Stimulated activated naive CD8-positive, alpha-beta T cell treated with anti-CD3 and anti-CD28 coated beads, Interleukin-15, amount 100 ng/mL, for 72 hours (primary cell): ENCODE measurements around the gene IL1B.

Experiments
- ATAC-seq: fragments of 150-1000 bp; cut with Tn5 transposase; 2 replicates; pipeline ENCODE4 v1.10.0; 2021; ENCODE audit warnings: mild to moderate bottlenecking, moderate library complexity
- DNase-seq, 2 donors: peaks; one replicate each; pipeline ENCODE4 v3.0.0; 2021 to 2022
- H3K27ac Mint-ChIP-seq, 2 donors: one replicate each; pipeline ENCODE4 v1.8.0; 2022; ENCODE audit warnings: mild to moderate bottlenecking in 2 of 2, mixed read lengths in 2 of 2, moderate library complexity in 2 of 2
- H3K27me3 Mint-ChIP-seq: one replicate; pipeline ENCODE4 v1.8.0; 2022; ENCODE audit warnings: mixed read lengths
- H3K4me1 Mint-ChIP-seq: one replicate; pipeline ENCODE4 v1.8.0; 2022; ENCODE audit warnings: mild to moderate bottlenecking, mixed read lengths
- H3K4me3 Mint-ChIP-seq, 2 donors: one replicate each; pipeline ENCODE4 v1.8.0; 2022; ENCODE audit warnings: mild to moderate bottlenecking in 2 of 2, mixed read lengths in 2 of 2, moderate library complexity in 1 of 2
- H3K9me3 Mint-ChIP-seq, 2 donors: one replicate each; pipeline ENCODE4 v1.8.0; 2022; ENCODE audit warnings: mixed read lengths in 2 of 2

IL1B gene

DNA sequence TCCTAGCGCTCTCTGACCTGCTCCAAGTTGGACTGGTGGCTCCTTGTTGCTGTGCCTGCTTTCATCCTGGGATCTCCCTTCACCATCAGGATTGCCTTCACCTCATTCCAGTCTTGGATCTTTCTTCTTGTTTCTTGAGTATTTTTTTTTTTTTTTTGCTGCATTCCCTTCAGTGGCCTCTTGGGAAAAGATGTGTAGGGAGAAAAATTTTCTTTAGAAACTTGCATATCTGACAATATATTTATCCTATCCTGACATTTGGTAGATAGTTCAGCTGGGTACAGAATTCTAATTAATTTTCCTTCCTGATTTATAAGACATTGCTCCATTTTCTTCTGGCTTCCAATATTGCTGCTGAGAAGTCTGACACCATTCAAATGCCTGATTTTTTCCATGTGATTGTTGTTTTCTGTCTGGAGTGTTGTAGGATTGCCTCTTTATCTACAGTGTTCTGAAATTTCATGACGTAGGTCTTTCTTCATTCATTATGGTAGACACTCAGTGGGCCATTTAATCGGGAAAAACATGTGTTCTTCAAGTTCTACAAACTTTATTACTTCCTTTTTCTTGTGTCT, 29.3 kb downstream of the IL1B start:
- no peak for DNase-seq
- no peak for ATAC-seq
- H3K4me1 Mint-ChIP-seq, result peaks cover 42% of the 10 kb centered on the region
- no peaks in the 10 kb centered on the region for H3K27me3 Mint-ChIP-seq
- no peak overlapping the region for H3K27ac Mint-ChIP-seq
- H3K9me3 Mint-ChIP-seq, result peaks cover 20 to 41% of the 10 kb centered on the region in 2 donors
- no peak overlapping the region for H3K4me3 Mint-ChIP-seq

DNA sequence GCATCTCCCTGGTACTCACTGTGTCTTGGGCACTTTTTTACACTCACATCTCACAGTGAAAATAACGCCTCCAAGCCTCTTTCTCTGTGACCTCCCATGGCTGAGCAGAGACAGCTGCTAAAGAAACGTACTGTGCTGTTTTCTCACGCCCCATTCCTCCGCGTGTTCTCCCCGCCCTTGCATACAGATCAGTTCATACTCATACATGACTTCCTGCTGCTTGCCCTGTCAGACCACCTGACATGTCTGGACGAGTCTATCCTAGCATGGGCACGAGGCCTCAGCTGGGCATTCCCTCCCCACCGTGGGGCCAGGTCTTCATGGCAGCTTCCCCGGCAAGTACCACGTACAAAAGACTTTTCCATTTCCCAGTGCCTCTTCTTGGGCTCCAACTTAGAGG, 31.0 kb downstream of the IL1B start:
- no peaks in the 10 kb centered on the region for H3K27me3 Mint-ChIP-seq
- H3K4me3 Mint-ChIP-seq, result no peak overlapping the region
- H3K27ac Mint-ChIP-seq, result no peak overlapping the region
- H3K4me1 Mint-ChIP-seq, result peaks cover 31% of the 10 kb centered on the region
- DNase-seq, result no peak
- no peak for ATAC-seq
- H3K9me3 Mint-ChIP-seq, result peaks cover 16 to 31% of the 10 kb centered on the region in 2 donors

DNA sequence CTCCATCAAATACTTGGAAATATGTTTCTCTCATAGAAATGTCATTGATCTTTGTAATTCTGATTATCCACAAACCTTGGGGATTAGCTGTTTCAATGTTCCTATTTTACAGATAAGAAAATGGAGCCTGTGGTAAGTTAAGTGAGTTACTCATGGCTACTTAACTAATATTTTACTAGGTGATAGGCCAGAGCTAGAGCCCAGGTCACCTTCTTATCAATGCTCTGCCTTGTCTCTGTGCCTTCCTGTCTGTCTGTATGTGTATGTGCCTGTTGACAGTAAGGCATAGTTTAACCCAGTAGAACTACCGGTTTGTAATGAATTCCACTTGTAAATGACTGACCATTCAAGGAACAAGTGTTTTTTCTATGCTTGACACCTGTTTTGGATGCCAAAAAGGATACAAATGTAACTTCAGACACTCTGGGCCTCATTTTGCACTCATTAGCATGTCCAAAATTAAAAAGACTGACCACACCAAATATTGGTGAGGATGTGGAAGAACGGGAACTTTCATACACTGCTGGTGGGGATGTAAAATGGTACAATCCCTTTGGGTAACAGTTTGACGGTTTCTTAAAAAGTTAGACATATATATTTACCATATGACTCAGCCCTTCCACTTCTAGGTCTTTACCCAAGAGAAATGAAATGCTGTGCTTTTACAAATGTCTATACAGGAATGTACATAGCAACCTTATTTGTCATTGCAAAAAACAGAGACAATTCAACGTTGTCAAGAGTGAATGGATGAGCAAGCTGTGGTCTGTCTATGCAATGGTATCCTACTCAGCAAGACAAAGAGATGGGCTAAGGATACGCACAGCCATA, 32.7 kb downstream of the IL1B start:
- DNase-seq (no peak), ATAC-seq (peak; percentile 69)
- H3K27me3 Mint-ChIP-seq, result no peaks in the 10 kb centered on the region
- H3K4me3 Mint-ChIP-seq, result no peak overlapping the region
- H3K27ac Mint-ChIP-seq, result no peak overlapping the region
- H3K9me3 Mint-ChIP-seq, result peaks cover 8 to 18% of the 10 kb centered on the region in 2 donors
- H3K4me1 Mint-ChIP-seq, result peaks cover 39% of the 10 kb centered on the region

DNA sequence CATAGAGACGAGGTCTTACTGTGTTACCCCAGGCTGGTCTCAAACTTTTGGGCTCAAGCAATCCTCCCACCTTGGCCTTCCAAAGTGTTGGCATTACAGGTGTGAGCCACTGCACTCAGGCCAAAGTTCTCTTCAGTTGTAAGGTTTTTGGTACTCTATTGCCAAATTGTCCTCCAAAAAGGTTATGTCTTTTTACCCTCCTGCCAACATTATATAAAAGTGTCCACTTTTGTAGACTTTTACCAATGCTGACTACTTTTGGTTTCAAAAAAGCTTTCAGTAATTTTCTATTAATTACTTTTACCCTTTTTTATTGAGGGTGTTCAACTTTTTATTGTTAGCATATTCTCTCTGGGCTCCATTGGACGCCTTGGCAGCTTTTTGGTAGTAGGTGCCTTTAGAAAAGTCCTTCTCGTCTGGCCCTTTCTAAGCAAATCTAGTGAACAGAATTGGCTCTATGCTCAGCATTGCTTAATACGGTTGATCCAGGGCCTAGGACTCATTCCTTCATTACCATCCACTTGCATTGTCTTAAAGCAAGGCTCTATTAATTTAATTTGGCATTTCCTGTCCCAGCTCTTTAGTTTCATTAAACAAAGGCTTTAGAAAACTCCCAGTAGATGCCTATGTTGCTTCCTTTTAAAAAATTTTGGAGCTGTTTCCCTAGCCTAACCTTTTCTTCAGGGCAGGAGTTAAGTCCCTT, 35.5 kb downstream of the IL1B start:
- DNase-seq, result no peak
- Mint-ChIP-seq H3K4me3 (no peak overlapping the region), H3K27ac (no peak overlapping the region), H3K27me3 (peaks cover 14% of the 10 kb centered on the region), H3K4me1 (peaks cover 43% of the 10 kb centered on the region), H3K9me3 (no peaks in the 10 kb centered on the region)
- ATAC-seq, result no peak

DNA sequence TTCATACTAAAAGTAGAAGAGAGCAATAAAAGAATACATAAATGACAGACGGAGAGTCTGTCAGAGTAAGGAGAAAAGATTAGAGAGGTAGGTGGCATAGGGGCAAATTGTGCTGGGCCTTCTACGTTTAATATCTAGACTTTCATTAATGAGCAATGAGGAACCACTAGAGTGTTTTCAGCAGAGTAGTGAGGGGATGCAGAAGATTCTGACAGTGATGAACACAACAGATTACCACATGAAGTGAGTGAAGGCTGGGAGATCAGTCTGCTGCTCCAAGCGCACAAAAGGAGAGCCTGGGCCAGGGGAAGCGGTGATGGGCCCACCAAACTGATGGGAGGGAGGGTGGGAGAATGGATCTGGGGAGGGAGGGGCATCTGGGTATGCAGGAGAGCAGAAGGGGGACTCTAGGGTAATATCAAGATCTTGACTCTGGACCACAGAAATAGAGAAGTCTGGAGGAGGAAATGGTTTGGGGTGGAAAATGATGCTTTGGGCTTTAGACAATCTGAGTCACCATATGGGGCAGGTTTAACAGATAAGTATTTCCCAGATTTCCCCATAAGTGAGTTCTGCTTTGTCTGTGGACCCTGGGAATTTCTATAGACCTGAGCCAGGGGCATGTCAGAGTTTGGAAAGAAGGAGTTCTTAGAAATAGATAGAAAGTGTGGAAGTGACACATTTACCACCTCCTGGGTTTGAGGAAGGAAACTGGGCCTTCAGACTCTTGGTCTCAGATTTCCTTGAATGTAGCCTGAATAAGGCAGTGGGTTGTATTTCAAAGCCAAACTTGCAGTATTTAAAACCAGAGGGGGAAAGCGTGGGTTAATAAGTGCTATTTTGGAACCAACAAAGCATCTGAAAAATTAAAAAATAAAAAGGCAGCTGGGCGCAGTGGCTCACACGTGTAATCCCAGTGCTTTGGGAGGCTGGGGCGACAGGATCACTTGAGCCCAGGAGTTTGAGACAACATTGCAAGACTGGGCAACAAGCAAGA, 37.3 kb downstream of the IL1B start:
- ATAC-seq, result peak; percentile 67
- DNase-seq, result no peak
- Mint-ChIP-seq H3K27me3 (peaks cover 19% of the 10 kb centered on the region), H3K27ac (no peak overlapping the region), H3K9me3 (no peaks in the 10 kb centered on the region), H3K4me3 (no peak overlapping the region), H3K4me1 (peaks cover 40% of the 10 kb centered on the region)

- Mint-ChIP-seq H3K27me3 (peaks cover 19% of the 10 kb centered on the region), H3K4me1 (peaks cover 43% of the 10 kb centered on the region), H3K4me3 (no peak overlapping the region), H3K9me3 (peaks cover 4 to 10% of the 10 kb centered on the region in 2 donors), H3K27ac (no peak overlapping the region)
- ATAC-seq (no peak), DNase-seq (no peak)
These were observed 40.1 kb downstream of the IL1B start for GRCh38 chr2:112796486-112796885.

DNA sequence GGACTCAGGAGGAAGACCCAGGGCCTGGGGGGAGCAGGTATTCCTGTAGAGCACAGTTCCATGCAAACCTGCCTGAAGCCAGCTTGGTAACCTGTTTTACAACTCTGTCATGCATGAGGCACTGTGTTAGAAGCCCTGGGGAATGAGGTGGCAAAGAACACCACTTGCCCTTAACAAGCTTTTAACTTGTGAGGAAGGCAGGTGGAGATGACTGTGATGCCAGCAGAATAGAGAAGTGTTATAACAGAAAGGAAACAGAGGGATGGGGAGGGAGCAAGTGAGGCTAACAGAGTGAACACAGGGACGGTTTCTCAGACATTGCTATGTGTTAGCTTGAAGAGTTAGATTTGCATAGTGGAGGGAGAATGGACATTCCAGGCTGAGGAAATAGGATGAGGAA, 40.8 kb downstream of the IL1B start:
- H3K9me3 Mint-ChIP-seq, result peaks cover 4 to 10% of the 10 kb centered on the region in 2 donors
- H3K27ac Mint-ChIP-seq, result peak overlapping the region in 1 of 2 donors; percentile 0
- H3K4me3 Mint-ChIP-seq, result no peak overlapping the region
- no peak for DNase-seq
- peaks cover 19% of the 10 kb centered on the region for H3K27me3 Mint-ChIP-seq
- H3K4me1 Mint-ChIP-seq, result peaks cover 42% of the 10 kb centered on the region
- ATAC-seq, result no peak

DNA sequence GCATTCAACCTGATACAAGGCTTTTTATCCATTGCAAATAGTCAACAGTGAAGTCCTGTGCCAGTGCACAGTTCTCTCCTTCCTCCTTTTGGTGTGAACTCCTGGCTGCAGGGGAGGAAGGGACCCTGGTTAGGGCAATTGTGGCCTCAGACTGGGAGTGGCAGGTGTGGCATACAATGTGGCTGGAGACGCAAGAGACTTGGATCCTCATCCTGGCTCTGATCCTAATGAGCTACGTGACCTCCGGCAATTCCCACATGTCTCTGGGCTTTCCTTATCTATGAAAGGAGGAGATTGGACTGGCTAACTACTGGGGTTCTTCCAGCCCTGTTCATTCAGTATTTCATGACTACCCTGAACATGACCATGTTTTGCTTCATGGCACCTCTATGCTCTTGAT, 41.7 kb downstream of the IL1B start:
- ATAC-seq (no peak), DNase-seq (no peak)
- peaks cover 35% of the 10 kb centered on the region for H3K4me1 Mint-ChIP-seq
- H3K27me3 Mint-ChIP-seq, result peaks cover 19% of the 10 kb centered on the region
- peaks cover 4 to 10% of the 10 kb centered on the region in 2 donors for H3K9me3 Mint-ChIP-seq
- peak overlapping the region in 1 of 2 donors; percentile 34 for H3K27ac Mint-ChIP-seq
- H3K4me3 Mint-ChIP-seq, result no peak overlapping the region

DNA sequence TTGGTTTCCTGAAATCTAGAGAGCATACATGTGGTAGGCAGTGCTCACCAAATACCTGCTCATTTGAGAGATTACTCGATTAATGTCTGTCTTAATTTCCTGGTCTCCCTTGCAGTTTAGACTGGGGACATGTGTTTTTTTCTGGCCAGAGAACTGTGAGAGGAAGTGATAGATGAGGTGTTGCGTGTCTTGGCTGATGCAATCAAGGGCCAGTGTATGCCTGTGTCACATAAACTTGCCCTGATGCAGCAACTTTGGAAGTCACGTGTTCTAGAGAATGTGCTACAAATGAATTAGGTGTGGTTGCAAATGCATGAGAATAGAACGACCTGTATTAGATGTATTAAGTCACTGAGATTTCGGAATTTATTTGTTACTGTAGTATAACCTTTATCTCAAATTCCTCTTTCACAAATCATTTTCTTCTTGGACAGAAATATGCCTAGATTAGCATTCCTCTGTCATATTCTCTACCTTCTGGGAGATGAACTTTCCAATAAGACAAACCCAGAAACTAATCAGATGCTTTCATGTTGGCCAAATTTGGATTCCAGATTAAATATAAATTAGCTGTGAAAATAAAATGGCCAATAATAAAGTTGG, 42.3 kb downstream of the IL1B start:
- Mint-ChIP-seq H3K27ac (peak overlapping the region; percentile 20 to 86), H3K4me1 (peaks cover 29% of the 10 kb centered on the region), H3K9me3 (peaks cover 4 to 10% of the 10 kb centered on the region in 2 donors), H3K27me3 (peaks cover 19% of the 10 kb centered on the region), H3K4me3 (no peak overlapping the region)
- DNase-seq (peak; percentile 23 to 49), ATAC-seq (peak; percentile 90)

DNA sequence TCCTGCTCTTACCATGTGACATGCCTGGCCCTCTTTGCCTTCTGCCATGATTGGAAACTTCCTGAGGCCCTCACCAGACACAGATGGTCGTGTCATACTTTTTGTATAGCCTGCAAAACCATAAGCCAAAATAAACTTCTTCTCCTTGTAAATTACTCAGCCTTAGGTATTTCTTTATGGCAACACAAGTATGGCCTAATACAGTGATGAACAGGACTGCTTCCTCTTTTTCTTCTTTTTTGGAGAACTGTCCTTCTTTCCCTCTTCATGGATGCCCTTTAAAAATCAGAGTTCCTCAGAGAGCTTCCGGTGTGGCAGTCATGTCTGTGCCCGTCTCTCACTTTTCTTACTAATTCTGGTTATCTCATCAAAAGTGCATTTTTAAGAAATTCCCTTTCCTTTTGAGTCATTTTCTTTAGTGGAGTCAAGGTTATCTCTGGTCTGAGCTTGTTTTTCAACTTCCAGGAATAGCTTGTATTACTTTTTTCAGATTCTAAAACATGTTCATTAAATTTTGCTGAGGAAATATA, 43.1 kb downstream of the IL1B start:
- DNase-seq (no peak), ATAC-seq (no peak)
- peak overlapping the region; percentile 14 to 80 for H3K27ac Mint-ChIP-seq
- H3K4me3 Mint-ChIP-seq, result peak overlapping the region in 1 of 2 donors; percentile 5
- peaks cover 24% of the 10 kb centered on the region for H3K27me3 Mint-ChIP-seq
- peaks cover 23% of the 10 kb centered on the region for H3K4me1 Mint-ChIP-seq
- peaks cover 4 to 10% of the 10 kb centered on the region in 2 donors for H3K9me3 Mint-ChIP-seq

- peaks cover 20% of the 10 kb centered on the region for H3K27me3 Mint-ChIP-seq
- ATAC-seq (no peak), DNase-seq (no peak)
- no peak overlapping the region for H3K27ac Mint-ChIP-seq
- peaks cover 23% of the 10 kb centered on the region for H3K4me1 Mint-ChIP-seq
- no peak overlapping the region for H3K4me3 Mint-ChIP-seq
- peaks cover 4 to 10% of the 10 kb centered on the region in 2 donors for H3K9me3 Mint-ChIP-seq
These were observed 44.2 kb downstream of the IL1B start for GRCh38 chr2:112792419-112792818.

- H3K27me3 Mint-ChIP-seq, result peaks cover 20% of the 10 kb centered on the region
- H3K4me1 Mint-ChIP-seq, result peaks cover 23% of the 10 kb centered on the region
- no peak for ATAC-seq
- H3K4me3 Mint-ChIP-seq, result no peak overlapping the region
- H3K9me3 Mint-ChIP-seq, result peaks cover 4 to 10% of the 10 kb centered on the region in 2 donors
- no peak overlapping the region for H3K27ac Mint-ChIP-seq
- DNase-seq, result no peak
These were observed 44.8 kb downstream of the IL1B start for GRCh38 chr2:112791693-112792230.

- H3K27ac Mint-ChIP-seq, result no peak overlapping the region
- peaks cover 23% of the 10 kb centered on the region for H3K27me3 Mint-ChIP-seq
- no peak overlapping the region for H3K4me3 Mint-ChIP-seq
- peaks cover 4 to 10% of the 10 kb centered on the region in 2 donors for H3K9me3 Mint-ChIP-seq
- ATAC-seq (no peak), DNase-seq (no peak)
- H3K4me1 Mint-ChIP-seq, result peaks cover 22% of the 10 kb centered on the region
These were observed 45.6 kb downstream of the IL1B start for GRCh38 chr2:112791019-112791418.

GRCh38 chr2:112790305-112790704, 46.3 kb downstream of the IL1B start:
- Mint-ChIP-seq H3K9me3 (peaks cover 4 to 10% of the 10 kb centered on the region in 2 donors), H3K4me3 (no peak overlapping the region), H3K4me1 (peaks cover 17% of the 10 kb centered on the region), H3K27me3 (peaks cover 21% of the 10 kb centered on the region), H3K27ac (no peak overlapping the region)
- ATAC-seq, result no peak
- DNase-seq, result no peak
